22Rv1 (cell line): ENCODE data around the gene SCFD2.

Source experiments
- ZFX ChIP-seq: fragments of 450-650 bp; IDR thresholded peaks from 2 replicates; pipeline ENCODE4 v1.6.1; 2017; ENCODE audit warnings: antibody characterized with exemption, borderline replicate concordance
- TF ChIP-seq, protein P1 (sequence below): fragments of 450-650 bp; IDR thresholded peaks from 2 replicates; pipeline ENCODE4 v1.5.1; 2017; ENCODE audit warnings: mild to moderate bottlenecking

- TF ChIP-seq, protein P1, sequence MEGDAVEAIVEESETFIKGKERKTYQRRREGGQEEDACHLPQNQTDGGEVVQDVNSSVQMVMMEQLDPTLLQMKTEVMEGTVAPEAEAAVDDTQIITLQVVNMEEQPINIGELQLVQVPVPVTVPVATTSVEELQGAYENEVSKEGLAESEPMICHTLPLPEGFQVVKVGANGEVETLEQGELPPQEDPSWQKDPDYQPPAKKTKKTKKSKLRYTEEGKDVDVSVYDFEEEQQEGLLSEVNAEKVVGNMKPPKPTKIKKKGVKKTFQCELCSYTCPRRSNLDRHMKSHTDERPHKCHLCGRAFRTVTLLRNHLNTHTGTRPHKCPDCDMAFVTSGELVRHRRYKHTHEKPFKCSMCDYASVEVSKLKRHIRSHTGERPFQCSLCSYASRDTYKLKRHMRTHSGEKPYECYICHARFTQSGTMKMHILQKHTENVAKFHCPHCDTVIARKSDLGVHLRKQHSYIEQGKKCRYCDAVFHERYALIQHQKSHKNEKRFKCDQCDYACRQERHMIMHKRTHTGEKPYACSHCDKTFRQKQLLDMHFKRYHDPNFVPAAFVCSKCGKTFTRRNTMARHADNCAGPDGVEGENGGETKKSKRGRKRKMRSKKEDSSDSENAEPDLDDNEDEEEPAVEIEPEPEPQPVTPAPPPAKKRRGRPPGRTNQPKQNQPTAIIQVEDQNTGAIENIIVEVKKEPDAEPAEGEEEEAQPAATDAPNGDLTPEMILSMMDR = no peak
- TF ChIP-seq ZFX = no peak
These were observed 224.6 kb downstream of the SCFD2 start for GRCh38 chr4:53141308-53141707.
